Hematopoietic multipotent progenitor cell treated with erythropoietin and hydrocortisone succinate and interleukin-3 and kit ligand, for 17 days (in vitro differentiated cells): Measurements from ENCODE around the gene BAZ2B.

Source experiments
- DNase-seq: peaks from one replicate; pipeline ENCODE4 v3.0.0-alpha.2; 2015; ENCODE audit warnings: low spot score

Gene BAZ2B

DNA sequence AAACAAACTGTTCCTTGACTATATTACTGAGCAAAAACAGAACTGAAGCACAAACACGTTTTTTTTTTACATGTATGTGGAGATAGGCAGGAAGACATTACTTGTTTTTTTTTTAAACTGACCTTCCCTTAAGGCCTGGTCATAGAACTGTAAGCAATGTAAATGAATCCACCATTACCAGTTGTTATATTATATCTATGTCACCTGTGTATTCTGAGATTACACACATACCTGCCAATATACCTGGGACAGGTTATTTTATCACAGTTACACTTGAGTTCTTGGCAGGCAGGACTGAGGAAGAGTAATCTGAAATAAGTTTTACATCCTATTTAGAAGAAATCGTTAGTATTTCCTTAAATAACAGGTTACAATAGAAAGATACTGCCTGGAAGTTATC lies 155.3 kb downstream of the BAZ2B start:
- no peak for DNase-seq

DNA sequence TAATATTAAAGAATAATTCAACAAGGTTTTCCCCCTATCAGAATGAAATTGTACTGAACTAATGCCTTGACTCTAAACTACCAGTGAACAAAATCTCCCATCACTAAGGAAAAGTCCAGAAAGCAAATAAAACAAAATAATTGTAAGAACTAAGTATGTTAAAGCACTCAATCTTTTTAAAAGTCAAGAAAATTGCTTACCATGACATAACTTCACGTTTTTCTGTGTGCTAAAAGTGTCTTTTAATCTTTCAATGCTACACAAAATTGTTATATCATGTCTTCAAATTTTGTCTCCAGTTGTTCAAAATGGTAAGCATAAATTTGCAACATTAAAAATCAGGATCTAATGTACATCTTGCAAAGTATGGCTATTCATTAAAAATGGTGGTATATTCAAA lies 156.1 kb downstream of the BAZ2B start:
- DNase-seq: no peak

DNA sequence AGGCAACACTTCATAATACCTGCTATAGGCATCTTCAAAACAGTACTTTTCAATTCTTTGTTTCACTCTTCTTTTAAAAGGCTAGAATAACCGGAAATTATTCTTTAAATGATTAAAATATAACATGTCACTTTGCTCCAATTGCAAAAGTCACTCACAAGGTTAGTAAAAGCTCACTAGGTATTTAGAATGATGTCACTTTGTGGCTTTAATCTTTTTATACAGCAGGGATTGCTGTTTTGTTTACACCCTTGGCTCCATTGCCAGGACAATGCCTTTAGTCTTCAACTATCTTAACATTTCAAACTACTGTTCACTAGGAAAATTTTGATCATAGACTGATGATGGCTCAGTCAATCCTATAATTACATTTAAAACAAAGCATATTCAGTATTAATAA lies 157.1 kb downstream of the BAZ2B start:
- no peak for DNase-seq

DNA sequence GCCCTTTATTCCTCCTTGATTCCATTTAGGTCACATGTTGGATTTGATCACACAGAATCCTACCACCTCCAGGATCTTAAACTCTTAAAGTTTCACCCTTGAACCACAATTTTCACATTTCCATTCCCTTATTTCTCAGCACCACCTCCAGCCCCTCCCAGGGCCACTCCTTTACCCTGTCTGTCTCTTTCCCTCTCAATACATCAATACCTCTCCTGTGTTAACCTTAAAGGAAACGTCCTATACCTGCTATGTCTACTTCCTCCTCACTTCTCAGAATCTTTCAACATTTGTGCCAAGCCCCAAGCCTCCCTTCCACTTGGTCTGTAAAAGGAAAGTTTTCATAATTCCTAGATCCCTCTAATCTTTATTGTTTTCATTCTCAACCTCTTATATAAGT lies 158.8 kb downstream of the BAZ2B start:
- no peak for DNase-seq

DNA sequence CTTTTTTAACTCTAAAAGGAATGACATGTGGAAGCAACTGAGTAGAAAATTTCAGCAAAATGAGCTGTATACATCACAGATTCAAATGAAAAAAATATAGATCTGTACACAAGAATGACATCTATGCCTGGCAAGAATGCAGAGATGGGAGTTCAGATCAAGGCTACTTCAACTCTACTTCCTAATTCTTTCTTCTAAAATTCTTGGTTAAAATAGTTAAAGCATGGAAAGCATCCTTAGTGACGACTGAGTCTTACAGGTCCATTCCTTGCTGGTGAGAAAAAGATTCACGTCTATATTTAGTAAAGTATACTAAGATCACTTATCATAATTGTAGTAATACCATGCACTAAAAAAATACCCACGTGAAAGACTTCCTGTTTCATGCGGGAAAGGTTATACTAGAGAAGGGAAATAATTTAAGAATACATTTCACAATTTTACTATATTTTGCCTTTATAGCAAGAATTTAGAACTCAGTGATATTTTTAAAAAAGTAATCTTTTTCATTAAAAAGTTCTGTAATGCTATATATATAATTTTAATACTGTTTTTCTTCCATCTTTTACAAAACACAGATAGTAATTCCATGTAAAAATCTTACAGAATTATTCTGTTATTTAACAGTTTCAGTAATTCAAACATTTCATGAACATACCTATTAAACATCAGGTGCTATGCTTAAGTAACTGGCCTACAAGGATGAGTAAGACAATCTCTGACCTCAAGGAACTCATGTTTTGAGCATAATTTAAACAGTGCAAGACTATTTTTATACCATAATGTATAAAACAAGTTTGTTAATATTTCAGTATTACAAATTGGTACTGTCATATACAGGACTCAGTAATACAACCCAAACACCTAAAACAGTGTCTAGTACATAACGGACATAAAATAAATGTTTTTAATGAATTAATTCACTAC lies 159.6 kb downstream of the BAZ2B start:
- DNase-seq: no peak

DNA sequence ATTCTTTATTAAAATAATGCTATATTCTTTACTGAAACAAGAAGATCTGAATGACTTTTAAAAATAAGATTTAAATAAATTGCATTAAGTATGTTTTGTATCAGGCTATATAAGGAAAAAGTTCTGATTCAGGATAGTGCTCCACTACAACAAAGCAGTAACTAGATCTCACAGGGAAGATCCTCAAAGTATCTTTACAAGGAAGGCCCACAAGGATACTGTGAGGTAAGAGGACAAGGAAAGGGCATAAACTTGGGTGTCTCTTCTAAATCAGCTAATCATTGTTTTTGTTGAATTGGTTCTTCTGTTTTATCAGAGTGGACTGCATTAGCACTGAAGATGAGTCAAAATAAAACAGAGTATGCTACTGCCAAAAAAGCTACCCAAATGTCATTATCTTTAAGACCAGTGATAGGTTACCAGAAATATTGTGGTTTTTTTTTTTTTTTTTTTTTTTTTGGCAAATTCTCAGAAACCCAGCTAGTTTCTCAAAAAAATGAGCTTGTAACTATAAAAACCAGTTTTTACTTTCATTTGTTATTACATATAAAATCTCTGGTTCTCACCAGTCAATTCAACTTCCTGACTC lies 160.9 kb downstream of the BAZ2B start:
- peak; percentile 39 for DNase-seq

DNA sequence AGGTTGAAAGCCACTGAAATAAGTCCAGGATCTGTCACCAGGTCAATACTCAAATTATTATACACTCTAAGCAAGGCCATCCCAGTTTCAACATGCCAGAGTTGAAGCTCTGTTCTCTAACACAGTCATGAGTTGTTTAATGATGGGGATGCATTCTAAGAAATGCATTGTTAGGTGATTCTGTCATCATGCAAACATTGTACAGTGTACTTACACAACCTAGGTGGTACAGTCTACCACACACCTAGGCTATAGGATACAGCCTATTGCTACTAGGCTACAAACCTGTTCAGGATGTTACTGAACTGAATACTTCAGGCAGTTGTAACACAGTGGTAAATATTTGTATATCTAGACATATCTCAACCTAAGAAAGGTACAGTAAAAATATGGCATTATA lies 162.2 kb downstream of the BAZ2B start:
- DNase-seq: no peak

DNA sequence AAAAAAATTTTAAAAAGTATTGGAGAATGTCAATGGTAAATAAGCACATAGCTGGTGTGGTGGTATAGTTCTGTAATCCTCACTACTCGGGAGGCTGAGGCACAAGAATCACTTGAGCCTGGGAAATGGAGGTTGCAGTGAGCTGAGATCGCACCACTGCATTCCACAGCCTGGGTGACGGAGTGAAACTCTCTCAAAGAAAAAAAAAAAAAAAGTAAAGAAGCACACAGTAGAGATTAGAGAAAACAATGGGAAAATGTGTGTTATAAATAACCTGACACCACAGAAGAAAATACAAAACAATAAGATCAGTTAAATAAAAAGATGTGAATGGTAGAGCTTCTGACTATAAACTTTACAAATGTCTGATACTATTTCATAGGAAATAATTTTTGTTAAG lies 166.2 kb downstream of the BAZ2B start:
- no peak for DNase-seq

DNA sequence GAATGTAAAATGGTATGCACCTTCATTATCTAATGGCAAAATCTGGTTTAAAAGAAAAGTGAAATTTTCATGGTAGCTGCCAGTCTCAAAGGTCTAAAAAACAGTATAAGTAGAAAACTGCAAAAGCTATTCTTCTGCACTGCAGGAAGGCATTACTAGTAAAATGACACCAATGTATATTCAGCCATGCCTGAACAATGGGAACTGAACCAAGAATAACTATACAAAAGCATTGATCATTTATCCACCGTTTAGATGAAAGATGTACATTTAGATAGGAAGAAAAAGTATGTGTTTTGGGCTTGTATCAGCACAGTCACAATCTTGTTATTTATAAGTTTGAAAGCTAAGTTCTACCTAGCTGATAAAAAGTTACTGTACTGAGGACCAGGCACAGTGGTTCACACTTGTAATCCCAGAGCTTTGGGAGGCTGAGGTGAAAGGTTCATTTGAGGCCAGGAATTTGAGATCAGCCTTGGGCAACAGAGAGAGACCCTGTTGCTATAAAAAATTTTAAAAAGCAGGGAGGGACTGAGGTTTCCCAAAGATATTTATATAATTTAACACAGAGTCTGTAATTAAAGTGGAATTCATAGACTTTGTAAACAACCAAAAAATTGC lies 166.7 kb downstream of the BAZ2B start:
- DNase-seq: no peak

DNA sequence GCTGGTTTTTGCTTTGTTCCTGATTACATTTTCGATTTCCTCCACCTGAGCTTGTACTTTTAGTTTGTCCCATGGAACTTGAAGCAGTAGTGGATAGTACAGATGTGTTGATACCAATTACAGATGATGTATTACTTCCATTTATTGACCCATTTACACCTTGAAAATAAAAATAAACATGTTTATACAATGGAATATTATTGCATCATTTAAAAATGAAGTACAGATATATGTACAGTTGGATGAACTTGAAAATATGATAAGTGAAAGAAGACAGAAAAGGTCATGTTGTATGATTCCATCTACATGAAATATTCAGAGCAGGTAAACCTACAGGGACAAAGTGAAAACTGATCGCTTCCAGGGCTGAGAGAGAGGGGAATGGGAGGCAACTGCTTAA lies 169.5 kb downstream of the BAZ2B start:
- DNase-seq: no peak

DNA sequence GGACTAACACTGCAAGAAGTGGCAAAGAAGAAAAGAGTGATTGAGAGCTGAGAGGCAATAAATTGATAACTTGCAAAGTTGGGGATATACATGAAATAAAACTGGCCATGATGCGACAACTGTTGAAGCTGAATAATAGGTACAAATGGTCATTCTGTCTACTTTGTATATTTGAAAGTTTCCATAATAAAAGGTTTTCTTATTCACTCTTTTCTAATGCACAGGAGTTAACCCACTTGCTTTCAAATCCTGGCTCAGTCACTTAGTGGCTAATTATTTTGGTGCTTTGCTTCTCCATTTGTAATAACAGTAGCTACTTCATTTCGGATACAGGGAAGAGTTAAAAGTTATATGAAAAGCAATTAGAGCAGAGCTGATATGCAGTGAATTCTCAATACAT lies 170.1 kb downstream of the BAZ2B start:
- no peak for DNase-seq

DNA sequence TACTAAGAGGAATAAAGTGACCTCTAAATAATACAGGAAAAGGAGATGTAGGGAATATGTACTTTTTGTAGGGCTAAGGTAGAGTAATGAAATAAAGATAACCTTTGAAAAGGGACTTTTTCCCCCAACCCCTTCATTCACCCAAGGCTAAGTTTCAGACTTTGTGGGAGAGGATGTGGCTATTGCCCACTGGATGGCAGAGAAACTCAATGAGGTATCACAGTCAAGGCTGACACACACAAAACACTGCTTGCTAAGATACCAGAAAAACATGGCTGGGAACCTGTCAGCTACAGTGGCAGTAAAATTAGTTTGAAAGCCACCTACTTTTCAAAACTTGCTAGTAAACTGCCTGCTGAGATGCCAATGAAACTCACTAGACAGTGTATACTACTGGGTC lies 171.0 kb downstream of the BAZ2B start:
- DNase-seq: no peak

DNA sequence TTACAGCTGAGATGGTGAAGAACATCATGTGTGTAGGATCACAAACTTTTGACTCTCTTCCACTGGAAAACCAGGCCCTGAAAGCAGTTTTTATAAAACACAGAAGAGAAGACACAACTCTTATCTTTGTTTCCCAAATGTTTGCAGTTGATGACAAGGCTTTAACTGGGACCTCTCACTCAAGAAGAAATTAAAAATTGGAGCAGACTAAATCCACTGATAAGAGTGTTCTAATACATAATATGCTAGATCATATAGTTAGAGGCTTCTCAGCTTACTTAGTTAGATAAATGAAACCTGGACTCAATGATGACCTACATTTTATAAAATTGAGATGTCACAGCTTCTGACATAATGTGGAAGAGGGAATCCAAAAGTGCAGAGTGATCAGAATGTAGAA lies 171.6 kb downstream of the BAZ2B start:
- DNase-seq: peak; percentile 24

DNA sequence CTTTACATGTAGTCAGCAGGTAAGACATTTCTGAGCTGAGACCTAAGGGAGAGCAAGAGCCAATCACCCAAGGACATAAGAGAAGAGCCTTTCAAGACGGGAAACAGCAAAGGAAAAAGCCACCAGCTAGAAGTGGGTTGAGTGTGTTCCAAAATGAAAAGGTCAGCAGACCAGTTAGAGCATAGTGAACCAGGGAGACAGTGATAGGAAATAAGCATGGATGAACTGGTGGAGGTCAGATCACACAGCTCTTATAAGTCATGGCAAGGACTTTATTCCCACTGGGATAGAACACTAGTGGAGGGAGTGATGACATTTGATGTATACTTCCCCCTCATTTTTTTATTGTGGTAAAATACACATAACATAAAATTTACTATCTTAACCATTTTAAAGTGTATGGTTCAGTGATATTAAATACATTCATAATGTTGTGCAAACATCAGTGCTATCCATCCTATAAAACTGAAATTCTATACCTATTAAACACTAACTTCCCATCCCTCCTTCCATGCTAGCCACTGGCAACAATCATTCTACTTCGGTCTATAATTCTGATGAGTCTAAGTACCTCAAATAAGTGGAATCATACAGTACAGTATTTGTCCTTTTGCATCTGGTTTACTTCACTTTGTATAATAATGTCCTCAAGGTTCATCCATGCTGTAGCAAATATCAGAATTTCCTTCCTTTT lies 174.0 kb downstream of the BAZ2B start:
- no peak for DNase-seq

DNA sequence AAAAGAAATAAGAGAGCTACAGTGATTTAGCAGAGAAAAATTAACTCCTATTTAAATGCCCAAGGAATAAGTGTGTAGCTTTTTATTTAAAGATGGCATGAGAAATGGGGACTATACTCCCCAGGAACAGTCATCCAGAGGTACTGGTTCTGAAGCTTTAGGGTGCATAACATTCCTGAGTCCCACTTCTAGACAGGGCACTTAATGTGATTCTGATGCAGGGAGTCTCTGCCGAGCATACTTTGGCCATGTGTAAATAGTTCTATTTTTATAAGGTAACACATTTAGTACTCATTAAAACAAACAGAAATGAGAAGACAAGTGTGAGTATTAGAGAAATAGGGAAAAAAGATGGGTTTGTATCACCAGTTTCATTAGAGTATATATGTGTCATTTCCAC lies 175.2 kb downstream of the BAZ2B start:
- no peak for DNase-seq

DNA sequence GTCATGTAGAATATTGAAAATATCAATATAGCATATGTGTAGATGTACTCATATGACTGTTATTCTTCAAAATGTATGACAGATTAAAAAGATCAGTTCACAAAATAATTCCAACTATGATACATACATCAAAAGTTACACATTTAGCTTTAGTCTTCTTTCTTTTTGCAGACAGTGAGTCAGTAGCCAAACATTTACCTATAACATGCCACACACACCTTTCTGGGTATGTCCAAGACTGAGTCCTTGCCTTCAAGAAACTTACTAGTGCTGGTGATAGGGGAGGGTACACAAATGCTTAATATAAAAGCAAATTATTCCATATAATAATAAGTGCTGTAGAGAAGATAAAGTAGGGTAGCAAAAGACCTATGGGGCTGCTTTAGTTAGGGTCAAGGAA lies 176.9 kb downstream of the BAZ2B start:
- DNase-seq: no peak

DNA sequence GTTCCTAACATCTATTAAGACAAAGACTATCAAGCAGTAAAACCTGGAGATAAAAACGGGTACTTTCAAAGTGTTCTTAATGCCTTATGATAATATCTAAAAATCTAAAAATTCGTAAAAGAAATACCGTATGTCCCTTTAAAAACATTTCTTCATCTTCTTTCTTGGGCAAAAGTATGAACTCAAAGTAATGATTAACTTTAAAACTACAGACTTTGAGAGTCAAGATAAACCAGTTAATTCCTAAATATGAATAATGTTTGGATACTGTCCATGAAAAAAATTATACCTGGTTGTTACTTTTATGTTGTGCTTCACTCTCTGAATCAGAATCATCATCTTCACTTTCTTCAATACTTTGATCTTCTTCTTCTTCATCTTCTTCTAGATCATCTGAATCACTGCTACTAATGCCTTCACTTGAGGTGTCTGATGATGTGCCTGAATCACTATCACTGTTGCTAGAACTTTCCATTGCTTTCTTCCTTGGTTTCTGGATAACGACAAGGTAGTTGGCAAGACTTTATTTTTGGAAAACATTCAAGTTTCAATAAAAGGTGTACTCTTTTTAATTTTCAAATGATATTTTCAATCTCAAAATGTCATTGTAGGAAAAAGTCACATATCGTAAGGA lies 177.5 kb downstream of the BAZ2B start:
- no peak for DNase-seq

DNA sequence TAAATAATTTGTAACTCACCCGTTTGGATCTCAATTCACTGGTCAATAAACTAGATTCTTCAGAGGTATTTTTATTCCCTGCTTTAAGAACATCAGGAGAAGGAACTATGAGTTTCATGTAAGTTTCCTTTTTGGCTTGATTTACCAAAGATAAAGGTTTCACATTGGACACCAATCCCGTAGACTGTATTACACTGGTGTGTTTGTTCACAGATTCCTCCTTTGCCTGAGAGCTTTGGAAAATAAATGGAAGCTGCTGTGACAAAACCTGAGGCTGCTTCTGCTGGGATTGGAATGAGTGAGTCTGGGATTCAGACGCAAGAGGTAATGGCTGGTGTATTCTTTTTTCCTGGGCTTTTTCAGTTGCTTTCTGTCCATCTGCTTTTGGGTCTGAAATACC lies 178.1 kb downstream of the BAZ2B start:
- no peak for DNase-seq

DNA sequence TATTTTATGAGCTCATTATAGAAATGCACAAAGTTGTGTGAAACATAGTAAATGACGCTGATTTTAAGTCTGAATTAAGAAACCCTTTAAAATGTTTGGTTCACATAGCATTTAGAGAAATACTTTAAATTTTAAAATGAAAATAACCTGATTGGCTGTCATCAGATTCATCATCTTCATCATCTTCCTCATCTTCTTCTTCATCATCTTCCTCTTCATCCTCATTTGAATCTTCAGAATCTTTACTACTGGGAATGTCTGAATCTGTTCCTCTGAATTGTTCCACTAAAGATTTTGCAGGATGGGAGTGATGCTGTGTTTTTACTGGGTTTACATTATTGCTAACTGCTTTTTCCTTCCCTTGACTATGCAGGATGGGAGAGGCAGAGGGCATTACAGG lies 183.7 kb downstream of the BAZ2B start:
- DNase-seq: no peak

DNA sequence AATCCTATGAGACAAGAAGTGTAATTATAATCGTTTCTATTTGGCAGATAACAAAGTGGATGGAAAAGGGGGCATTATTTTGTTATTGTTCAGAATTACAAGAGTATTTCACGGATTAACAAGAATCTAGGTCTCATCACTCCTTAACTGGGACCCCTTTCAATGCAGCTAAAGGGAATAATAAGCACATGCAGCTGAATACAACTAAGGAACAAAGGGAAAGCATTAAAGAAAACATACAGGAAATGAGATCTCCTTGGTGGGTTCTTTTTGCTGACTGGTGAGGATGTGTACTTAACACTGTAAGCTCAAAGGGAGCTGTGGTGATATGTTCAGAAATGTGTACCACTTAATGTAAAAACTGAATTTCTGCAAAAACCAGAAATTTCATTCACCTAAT lies 189.3 kb downstream of the BAZ2B start:
- no peak for DNase-seq

DNA sequence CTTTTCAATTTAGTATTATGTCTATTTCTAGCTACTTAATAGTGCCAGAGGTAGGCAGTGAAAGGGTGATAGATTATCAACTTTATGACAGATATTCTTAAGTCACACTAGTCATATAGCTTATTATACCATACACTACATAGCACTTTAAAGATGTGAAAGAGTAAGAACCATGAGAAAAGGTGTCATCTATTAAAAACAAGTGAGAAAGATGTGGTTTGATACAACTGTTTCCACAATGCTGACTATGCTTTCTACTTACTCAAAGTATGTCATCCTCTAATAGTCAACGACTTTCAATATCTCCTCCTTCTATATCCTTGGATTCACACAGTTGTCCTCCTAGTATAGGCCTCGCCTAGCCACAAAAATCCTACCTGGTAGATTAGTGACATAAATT lies 196.9 kb downstream of the BAZ2B start:
- no peak for DNase-seq

DNA sequence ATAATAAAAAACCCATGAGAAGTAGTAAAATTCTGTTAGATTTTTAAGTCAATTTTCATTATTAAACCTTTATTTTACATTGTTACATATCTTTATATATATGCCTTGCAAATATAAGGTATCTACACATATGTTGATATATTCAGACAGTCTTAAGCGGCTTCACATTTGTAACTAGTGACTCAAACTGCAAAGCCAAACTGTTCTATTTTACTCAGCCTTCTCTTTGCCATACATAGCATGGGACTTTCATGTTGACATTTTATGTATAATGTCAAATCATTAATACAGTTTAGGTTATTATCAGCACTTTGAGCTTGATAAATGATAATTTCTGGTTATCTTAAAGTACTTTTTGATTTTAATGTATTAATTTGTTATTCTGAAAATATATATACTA lies 204.9 kb downstream of the BAZ2B start:
- DNase-seq: no peak
